Hematopoietic multipotent progenitor cell treated with erythropoietin and hydrocortisone succinate and interleukin-3 and kit ligand, for 4 days (in vitro differentiated cells): ENCODE data around the gene GSTA3.
"Not testable (repeated sequence)": the region's sequence is repeated elsewhere in the genome, so short reads cannot be mapped to it uniquely, and the experiment has no call there.

ENCODE experiments used
- DNase-seq: peaks from one replicate; pipeline ENCODE4 v3.0.0-alpha.2; 2015

The GSTA3 gene

DNA sequence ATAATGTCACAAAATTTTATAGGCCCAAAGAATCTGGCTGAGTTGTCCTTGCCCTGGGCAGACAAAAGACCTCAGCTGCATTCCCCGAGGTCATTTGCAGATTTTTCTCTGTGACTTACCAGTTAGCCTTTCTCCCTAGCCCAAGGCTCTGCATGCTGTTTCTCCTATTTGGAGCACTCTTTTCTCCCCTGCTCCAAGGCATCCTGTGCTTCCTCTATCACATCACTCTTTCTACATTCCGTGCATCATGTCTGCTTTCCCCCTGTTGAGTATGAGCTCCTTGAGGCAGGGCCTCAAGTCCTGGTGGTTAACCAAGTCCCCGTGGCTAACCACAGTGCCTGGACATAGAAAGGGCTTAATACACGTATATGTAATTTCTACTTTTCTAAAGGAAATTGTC lies 593 bp upstream of the GSTA3 start:
- DNase-seq: peak; percentile 34

DNA sequence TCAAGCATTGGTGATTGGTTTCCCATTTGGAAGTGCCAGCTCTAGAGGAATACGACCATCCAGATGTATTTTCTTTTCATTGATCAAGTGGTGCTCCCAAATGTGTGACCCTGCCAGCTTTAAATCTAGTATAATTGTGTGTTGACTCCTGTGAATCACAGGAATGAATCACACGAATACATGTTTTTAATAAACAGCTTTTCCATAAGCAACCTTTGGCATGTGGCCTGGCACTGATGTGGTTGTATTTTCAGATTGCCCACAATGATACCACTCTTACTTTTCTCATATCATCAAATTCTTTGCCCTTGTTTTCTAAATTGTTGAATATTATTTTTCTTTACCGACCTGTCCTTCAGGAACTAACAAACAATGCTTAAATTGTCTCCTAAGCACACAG lies 367 bp downstream of the GSTA3 start:
- no peak for DNase-seq

- DNase-seq: no peak
Observed at GRCh38 chr6:52908526-52908925, 972 bp downstream of the GSTA3 start.

DNA sequence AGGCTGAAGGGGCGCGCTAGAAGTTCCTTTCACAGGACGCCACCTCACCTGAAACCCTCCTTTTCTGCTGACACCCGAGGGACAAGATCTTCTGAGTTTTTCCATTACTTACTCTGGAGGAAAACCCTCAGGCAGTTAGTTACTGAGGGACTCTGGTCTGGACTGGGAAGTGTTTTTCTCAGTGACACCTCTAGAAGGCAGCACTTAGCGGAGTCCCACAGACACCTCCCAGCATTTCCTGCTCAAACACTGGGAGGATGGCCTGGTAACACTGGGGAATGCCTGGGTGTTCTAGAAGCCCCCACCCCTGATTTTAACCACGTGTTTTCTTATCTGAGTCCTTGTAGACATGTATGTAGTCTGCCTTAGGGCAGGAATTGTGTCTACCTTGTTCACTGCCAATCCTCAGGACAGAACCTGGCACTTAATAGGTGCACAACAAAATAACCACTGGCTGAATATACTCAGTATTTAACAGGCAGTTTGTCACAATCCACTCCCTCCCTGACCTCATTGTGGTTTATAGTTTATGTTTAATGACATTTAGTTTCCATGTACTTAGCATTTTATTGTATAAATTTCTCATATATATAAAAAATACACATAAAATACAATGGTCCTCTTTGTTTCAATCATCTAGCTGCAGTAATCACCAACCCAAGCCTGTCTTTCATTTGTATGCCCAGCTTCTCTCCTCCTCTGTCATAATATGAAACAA lies 4.8 kb downstream of the GSTA3 start:
- DNase-seq: peak; percentile 36

DNA sequence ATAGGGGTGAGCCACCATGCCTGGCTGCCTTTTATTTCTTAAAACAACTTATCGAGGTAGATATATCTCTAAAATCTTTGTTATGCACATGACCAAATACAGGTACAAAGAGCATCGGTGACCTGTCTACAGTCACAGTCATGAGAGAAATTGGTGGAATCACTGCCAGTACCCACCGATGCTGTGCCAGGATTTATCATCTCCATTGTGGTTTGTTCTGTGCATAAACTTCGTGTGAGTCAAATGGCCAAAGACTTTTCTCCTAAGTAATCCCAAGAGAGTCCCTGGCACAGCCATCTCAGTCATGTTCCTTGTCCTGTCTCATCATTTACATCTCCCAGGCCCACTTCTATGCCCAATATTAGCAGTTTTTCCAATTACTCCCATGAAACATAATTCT lies 9.0 kb downstream of the GSTA3 start:
- no peak for DNase-seq

GRCh38 chr6:52895790-52896189 lies 13.7 kb downstream of the GSTA3 start:
- not testable (repeated sequence) for DNase-seq

DNA sequence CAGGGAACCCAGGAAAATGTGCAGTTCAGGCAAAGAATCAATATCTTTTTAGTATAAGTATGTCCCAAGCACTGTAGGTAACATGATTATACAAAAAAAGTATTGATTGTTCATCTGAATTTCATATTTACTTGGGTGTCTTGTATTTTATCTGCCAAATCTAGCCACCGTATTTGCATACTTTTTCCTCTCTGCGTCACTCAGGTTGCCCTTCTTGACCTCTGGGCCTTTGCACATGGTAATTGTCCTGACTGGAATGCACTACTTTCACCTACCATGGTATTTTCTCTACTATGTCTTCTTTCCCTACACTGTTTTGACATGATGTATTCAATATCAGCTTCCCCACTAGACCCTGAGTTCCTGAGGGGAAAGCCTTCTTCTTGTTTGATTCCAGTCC lies 15.2 kb downstream of the GSTA3 start:
- no peak for DNase-seq

GRCh38 chr6:52893803-52894202 lies 15.7 kb downstream of the GSTA3 start:
- peak; percentile 49 for DNase-seq

DNA sequence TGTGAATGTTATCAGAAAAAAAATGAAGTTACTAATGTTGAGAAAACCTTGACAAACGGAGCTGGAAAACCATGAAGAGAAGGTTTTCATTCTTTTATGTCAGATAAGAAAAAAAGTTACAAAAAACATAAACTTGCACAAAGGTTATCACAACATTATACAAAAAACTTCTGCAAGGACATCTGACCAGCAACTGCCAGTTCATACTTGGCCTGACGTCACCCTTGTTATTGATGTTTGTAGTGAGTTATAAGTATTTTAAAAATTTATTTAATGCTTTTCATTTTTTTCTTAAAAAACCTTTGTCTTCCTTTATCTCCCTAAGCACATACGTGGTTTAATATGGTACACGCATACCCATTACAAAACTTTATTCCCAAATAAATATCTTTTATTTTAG lies 16.3 kb downstream of the GSTA3 start:
- no peak for DNase-seq

- DNase-seq: no peak
Observed at GRCh38 chr6:52890018-52890417, 19.5 kb downstream of the GSTA3 start.

- no peak for DNase-seq
Observed at GRCh38 chr6:52887910-52888524, 21.5 kb downstream of the GSTA3 start.

GRCh38 chr6:52881996-52882841 lies 27.3 kb downstream of the GSTA3 start:
- peak; percentile 89 for DNase-seq

- DNase-seq: no peak
Observed at GRCh38 chr6:52881662-52881995, 27.9 kb downstream of the GSTA3 start.

DNA sequence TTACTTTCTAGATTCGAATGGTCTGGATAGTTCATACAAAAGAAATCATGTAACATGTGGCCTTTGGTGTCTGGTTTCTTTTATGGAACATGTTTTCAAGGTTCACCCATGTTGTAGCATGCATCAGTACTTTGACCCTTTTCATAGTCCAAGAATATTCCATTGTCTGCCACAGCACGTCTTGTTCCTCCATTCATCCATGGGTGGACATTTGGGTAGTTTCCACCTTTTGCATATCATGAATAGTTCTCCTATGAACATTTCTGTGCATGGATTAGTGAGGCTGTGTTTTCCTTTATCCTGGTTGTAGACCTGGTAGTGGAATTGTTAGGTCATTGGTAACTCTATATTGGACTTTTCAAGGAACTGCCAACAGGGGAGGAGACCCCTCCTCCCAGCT lies 31.7 kb downstream of the GSTA3 start:
- no peak for DNase-seq

DNA sequence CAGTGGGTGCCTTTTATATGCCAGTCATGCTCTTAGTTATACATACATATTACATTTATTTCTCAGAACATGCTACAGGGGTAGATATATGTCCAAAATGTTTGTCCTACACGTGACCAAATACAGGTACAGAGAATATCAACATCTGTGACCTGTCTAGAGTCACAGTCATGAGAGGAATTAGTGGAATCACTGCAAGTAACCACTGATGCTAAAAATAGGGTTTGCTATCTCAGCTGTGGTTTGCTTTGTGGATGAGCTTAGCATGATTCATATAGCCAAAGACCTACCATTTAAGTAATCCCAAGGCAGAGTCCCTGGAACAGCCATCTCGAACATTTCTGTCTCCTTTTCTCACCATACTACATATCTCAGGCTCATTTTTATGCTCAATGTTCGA lies 32.3 kb downstream of the GSTA3 start:
- no peak for DNase-seq

DNA sequence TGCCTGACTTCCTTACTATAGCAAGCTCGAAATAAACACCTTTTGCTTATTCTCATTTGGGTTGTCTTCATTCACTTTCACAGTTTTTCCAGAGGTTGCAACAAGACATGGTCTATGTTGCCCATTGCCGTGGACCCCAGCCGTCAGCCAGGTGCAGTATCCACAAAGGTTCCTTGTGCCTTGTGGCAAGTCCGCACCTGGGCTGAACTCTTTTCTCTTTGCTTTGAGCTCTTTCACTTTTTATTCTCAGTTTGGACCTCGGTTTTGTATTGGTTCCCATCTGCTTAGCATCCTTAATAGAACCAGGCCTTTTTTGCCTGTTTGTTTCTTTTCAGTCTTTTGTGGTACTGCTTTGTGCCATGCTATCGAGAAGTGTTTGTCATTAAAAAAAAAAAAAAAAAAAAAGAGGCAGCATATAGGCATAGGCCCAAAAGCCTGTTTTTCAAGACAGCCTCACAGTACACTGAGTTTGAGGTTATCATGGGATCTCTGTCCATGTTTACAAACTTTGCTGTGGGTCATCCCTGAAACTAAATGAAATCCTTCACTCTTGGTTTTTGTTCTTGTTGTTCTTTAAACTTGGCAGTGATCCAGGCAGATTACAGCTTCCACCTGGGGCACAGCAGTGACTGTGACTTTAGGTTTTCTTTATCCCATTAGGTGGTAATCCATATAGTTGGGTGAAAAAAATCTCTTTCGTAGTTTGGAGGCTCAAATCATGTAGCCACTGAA lies 33.3 kb downstream of the GSTA3 start:
- DNase-seq: no peak

- DNase-seq: no peak
Observed at GRCh38 chr6:52872031-52872430, 37.5 kb downstream of the GSTA3 start.

- no peak for DNase-seq
Observed at GRCh38 chr6:52871621-52872020, 37.9 kb downstream of the GSTA3 start.

- DNase-seq: not testable (repeated sequence)
Observed at GRCh38 chr6:52870335-52871091, 39.0 kb downstream of the GSTA3 start.

DNA sequence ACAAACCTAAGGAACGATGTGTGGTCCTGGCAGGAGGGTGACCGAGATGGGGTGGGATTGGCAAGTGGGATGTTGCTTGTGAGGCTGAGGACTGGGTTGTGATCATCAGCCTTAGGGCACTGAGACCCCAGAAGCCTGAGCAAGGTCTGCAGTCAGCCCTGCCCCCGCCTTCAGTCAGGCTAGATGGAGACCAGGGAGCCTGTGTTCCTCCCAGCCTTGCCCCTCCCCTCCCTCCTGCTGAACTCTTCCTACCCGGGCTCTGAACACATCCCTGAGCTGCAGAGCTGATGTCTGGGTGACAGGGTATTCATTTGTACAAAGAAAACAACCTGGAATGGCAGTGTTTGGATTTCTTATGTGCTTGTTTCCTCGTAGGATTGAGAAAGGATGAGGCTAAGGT lies 40.6 kb downstream of the GSTA3 start:
- DNase-seq: not testable (repeated sequence)

DNA sequence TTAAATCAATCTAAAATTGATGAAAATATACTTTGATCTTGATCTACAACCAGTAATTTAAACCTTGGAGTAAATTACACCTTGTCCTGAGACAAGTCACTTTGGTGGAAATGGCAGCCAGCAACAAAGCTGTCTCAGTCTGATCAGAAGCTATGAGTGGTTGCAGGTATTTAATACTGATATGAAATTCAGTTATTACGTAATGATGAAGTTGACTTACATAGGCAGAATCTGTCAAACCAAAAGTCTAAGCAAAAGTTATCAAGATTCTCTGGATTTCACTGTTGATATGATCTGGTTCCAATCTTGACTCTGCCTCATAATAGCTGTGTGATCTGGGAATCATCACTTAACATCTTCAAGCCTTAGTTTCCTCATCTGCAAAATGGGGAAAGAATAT lies 41.3 kb downstream of the GSTA3 start:
- no peak for DNase-seq

- DNase-seq: not testable (repeated sequence)
Observed at GRCh38 chr6:52861151-52861550, 48.3 kb downstream of the GSTA3 start.

DNA sequence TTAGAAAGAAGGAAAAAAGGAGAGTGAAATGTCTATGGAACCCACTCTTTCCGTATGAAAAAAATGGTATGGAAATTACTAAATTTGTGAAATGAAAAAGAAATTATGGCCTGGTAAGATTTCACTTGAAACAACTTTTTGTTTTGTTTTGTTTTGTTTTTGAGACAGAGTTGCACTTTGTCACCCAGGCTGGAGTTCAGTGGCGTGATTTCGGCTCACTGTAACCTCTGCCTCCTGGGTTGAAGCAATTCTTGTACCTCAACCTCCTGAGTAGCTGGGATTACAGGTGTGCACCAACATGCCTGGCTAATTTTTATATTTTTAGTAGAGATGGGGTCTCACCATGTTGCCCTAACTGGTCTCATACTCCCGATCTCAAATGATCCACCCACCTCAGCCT lies 51.1 kb downstream of the GSTA3 start:
- no peak for DNase-seq
